NOMO-1 treated with dmso at 0.1 percent for 144 hours (cell line): Measurements from ENCODE around the gene PNPLA5.
"Not testable (repeated sequence)": the region's sequence is repeated elsewhere in the genome, so short reads cannot be mapped to it uniquely, and the experiment has no call there.

Experiments used
- DNase-seq: peaks from one replicate; lab custom pipeline; 2025; ENCODE audit not compliant: unreplicated experiment; lab: John Stamatoyannopoulos, UW

Gene PNPLA5

GRCh38 chr22:43881091-43882061 lies 10.4 kb downstream of the PNPLA5 start:
- DNase-seq = no peak

GRCh38 chr22:43880541-43880991 lies 11.2 kb downstream of the PNPLA5 start:
- no peak for DNase-seq

- DNase-seq = no peak
These were observed 11.8 kb downstream of the PNPLA5 start for GRCh38 chr22:43879901-43880540.

GRCh38 chr22:43878831-43879550 lies 12.8 kb downstream of the PNPLA5 start:
- no peak for DNase-seq

GRCh38 chr22:43878079-43878795 lies 13.6 kb downstream of the PNPLA5 start:
- no peak for DNase-seq

- no peak for DNase-seq
These were observed 14.8 kb downstream of the PNPLA5 start for GRCh38 chr22:43876866-43877509.

- DNase-seq = no peak
These were observed 22.0 kb downstream of the PNPLA5 start for GRCh38 chr22:43869799-43870198.

- not testable (repeated sequence) for DNase-seq
These were observed 22.8 kb downstream of the PNPLA5 start for GRCh38 chr22:43869001-43869400.

- no peak for DNase-seq
These were observed 23.8 kb downstream of the PNPLA5 start for GRCh38 chr22:43867839-43868635.

- DNase-seq = no peak
These were observed 29.0 kb downstream of the PNPLA5 start for GRCh38 chr22:43862882-43863202.

GRCh38 chr22:43862074-43862881 lies 29.5 kb downstream of the PNPLA5 start, which contains the start of gene SULT4A1:
TSS of gene SULT4A1 (minus strand) at chr22:43862513. CDS start at chr22:43862382, 131 bp downstream.
- no peak for DNase-seq

GRCh38 chr22:43861529-43861928 lies 30.3 kb downstream of the PNPLA5 start:
- no peak for DNase-seq

- no peak for DNase-seq
These were observed 31.0 kb downstream of the PNPLA5 start for GRCh38 chr22:43860831-43861230.

- DNase-seq = no peak
These were observed 31.7 kb downstream of the PNPLA5 start for GRCh38 chr22:43860126-43860525.

GRCh38 chr22:43859621-43860020 lies 32.2 kb downstream of the PNPLA5 start:
- no peak for DNase-seq

- no peak for DNase-seq
These were observed 32.6 kb downstream of the PNPLA5 start for GRCh38 chr22:43859176-43859575.

- no peak for DNase-seq
These were observed 33.5 kb downstream of the PNPLA5 start for GRCh38 chr22:43858156-43858895.

GRCh38 chr22:43857367-43857766 lies 34.4 kb downstream of the PNPLA5 start:
- DNase-seq = no peak
